Choroid plexus epithelial cell (primary cell): ENCODE data around the gene RNLS.

ENCODE experiments used
- DNase-seq: peaks from one replicate; pipeline ENCODE4 v3.0.0-alpha.2; 2010; ENCODE audit warnings: low read depth
- H3K4me3 ChIP-seq: 2 replicates; pipeline ENCODE4 v1.5.1; 2011; ENCODE audit warnings: low read depth, mild to moderate bottlenecking, control low read depth, low read length, moderate library complexity
- CTCF ChIP-seq: conservative IDR thresholded peaks from 2 replicates; pipeline ENCODE4 v1.5.1; 2011; ENCODE audit warnings: low read depth, mild to moderate bottlenecking, control low read depth, inconsistent platforms, low read length, moderate library complexity

Gene RNLS

DNA sequence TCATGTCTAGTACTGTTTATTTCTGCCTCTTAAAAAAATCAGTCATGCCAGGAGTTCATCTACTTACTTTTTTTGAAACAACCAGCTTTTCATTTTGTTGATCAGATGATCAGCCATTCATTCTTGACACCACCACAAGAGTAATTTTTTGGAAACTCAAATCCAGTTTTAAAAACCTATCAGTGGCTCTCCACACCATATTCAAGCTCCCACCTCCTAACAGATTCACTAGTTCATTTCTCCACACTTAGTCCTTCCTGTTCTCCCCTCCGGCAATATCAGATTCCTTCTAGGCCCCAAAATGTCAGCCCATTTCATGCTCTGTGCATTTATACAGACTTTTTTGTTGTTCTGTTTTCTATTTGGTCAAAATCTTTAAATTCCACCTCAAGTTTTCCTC lies 341.6 kb downstream of the RNLS start:
- no peak overlapping the region for H3K4me3 ChIP-seq
- TF ChIP-seq CTCF = no peak

DNA sequence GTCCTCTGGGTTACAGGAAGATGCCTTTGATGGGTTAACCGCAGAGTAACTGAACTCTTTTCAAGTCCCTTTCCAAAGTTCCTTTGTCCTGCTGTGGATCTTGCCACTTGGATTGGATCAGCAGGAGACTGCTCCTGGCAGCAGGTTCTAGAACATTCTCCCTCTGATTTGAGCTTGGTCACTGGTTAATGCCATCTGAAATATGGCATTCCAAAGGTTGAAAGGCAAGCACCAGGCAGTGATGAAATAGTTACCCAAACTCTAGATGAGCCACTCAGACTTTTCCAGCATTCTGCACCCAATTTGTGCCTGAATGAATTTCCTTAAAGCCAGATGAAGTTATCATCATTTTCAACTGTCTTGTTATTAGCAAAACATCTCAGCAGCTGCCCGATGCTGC lies 343.9 kb downstream of the RNLS start:
- no peak for TF ChIP-seq CTCF

More for the DNA sequence above, 341.6 kb downstream of the RNLS start:
- DNase-seq = no peak

GRCh38 chr10:88238615-88238914 lies 344.6 kb downstream of the RNLS start:
- DNase-seq = no peak
- no peak for TF ChIP-seq CTCF
- no peak overlapping the region for H3K4me3 ChIP-seq

More for the DNA sequence above, 343.9 kb downstream of the RNLS start:
- H3K4me3 ChIP-seq = no peak overlapping the region
- no peak for DNase-seq

- no peak overlapping the region for H3K4me3 ChIP-seq
- no peak for TF ChIP-seq CTCF
- no peak for DNase-seq
These were observed 345.1 kb downstream of the RNLS start for GRCh38 chr10:88237896-88238614.

GRCh38 chr10:88236121-88236743 lies 346.9 kb downstream of the RNLS start:
- H3K4me3 ChIP-seq = no peak overlapping the region
- DNase-seq = no peak
- TF ChIP-seq CTCF = no peak

DNA sequence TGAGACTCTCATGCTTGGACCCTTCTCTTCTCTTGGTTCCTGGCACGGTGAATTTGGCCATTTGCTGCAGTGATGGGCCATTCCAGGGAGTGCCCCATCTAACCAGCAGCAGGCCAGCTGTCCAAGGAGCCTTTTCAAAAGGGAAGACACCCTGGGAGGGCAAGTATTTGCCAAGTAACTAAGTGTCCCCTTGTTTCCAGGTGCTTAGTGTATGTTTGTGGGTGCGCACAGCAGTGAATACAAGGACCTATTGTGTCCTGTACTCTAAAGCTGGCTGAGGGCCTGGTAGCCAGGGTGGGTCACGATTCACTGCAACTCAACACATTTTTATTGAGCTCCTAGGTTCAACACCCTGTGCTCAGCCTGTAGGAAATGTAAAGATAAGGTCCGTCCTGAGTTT lies 348.8 kb downstream of the RNLS start:
- no peak overlapping the region for H3K4me3 ChIP-seq
- DNase-seq = no peak
- no peak for TF ChIP-seq CTCF

- no peak for TF ChIP-seq CTCF
- no peak overlapping the region for H3K4me3 ChIP-seq
These were observed 349.2 kb downstream of the RNLS start for GRCh38 chr10:88233870-88234269.

More at GRCh38 chr10:88233870-88234269, 349.2 kb downstream of the RNLS start:
- DNase-seq = no peak
